Kidney (tissue), 14 donors: ENCODE measurements around the gene MOGAT3. TPM values are rescaled to one million over a fixed set of nuclear protein-coding genes. Genes with fewer than 3 reads are reported as not detected.

Source experiments
- DNase-seq, 5 donors: peaks; one replicate each; pipeline ENCODE4 v3.0.0-alpha.2; 2013 to 2020
- FAIRE-seq: peaks from 2 replicates; lab custom pipeline; 2012; peaks lifted over from hg19 to GRCh38; lab: Jason Lieb, UNC
- H3K27ac ChIP-seq, 2 donors: one replicate each; pipeline ENCODE4 v1.7.0; 2013; ENCODE audit warnings: low read depth in 2 of 2, low read length in 2 of 2, inconsistent platforms in 1 of 2
- H3K27me3 ChIP-seq: one replicate; pipeline ENCODE4 v1.7.1; 2013; ENCODE audit warnings: low read length, inconsistent platforms; ENCODE audit not compliant: control insufficient read depth, insufficient read depth
- H3K36me3 ChIP-seq, 3 donors: one replicate each; pipeline versions ENCODE4 v1.7.0 to v1.7.1; 2013; ENCODE audit warnings: low read length in 3 of 3, control low read depth in 1 of 3, inconsistent platforms in 1 of 3; ENCODE audit not compliant: insufficient read depth in 3 of 3, control insufficient read depth in 2 of 3
- H3K4me1 ChIP-seq, 3 donors: one replicate each; pipeline versions ENCODE4 v1.7.0 to v1.7.1; 2013; ENCODE audit warnings: low read length in 3 of 3, inconsistent platforms in 1 of 3, low read depth in 1 of 3; ENCODE audit not compliant: control insufficient read depth in 2 of 3, insufficient read depth in 2 of 3
- H3K4me3 ChIP-seq, 3 donors: one replicate each; pipeline versions ENCODE4 v1.7.0 to v1.8.1; 2013; ENCODE audit warnings: low read length in 3 of 3, control low read depth in 1 of 3, inconsistent platforms in 1 of 3
- H3K9ac ChIP-seq, 3 donors: one replicate each; pipeline versions ENCODE4 v1.7.0 to v1.7.1; 2013; ENCODE audit warnings: low read length in 3 of 3, control low read depth in 1 of 3, inconsistent platforms in 1 of 3
- H3K9me3 ChIP-seq, 3 donors: one replicate each; pipeline versions ENCODE4 v1.7.0 to v1.7.1; 2013; ENCODE audit warnings: low read length in 3 of 3, control low read depth in 1 of 3, inconsistent platforms in 1 of 3; ENCODE audit not compliant: control insufficient read depth in 2 of 3, insufficient read depth in 1 of 3
- CTCF ChIP-seq: IDR thresholded peaks from 3 replicates; pipeline ENCODE4 v1.5.1; 2012; ENCODE audit warnings: mild to moderate bottlenecking, moderate library complexity, borderline replicate concordance; ENCODE audit not compliant: insufficient read depth; ENCODE audit errors: extremely low read depth
- intact Hi-C: fragments of 100-400 bp; cut with DNase I; formaldehyde crosslinking; loops from one replicate; pipeline ENCODE4 v1.11.1; 2022
- polyA plus RNA-seq: library from polyadenylated mRNA; stranded (reverse); fragments of 350-450 nt; fragmentation: Illumina TruSeq; extraction: RNeasy Lipid Tissue Mini Kit (QIAGEN cat#74804); gene quantifications from one replicate; pipeline ENCODE4 v1.2.3, GENCODE V29; 2014; ENCODE audit warnings: low read depth, low replicate concordance; ENCODE audit not compliant: insufficient read depth
- total RNA-seq: library from RNA; stranded (reverse); fragmentation: NEBNext Ultra II Directional; extraction: Animal tissue kit (Norgen Biotek cat#: 25700); gene quantifications from one replicate; pipeline ENCODE4 v1.2.1, GENCODE V29; 2021
- donor health status: control.
- donor health status: control.
- donor health status: control.
- donor health status: control.
- donor health status: control.
- donor health status: DM: yes; HTN: yes; CAD: no.
- donor health status: Normal renal cell carcinoma (clear cell type).

The MOGAT3 gene
- total and polyA plus RNA-seq, 2 donors from 2014 or later = 0.25 to 0.37 TPM

- H3K27me3 ChIP-seq = no peaks in the 10 kb centered on the region
- H3K4me1 ChIP-seq = peaks cover 0 to 23% (median 6%) of the 10 kb centered on the region in 3 donors
- intact Hi-C loops = no loop called here
- no peak overlapping the region for H3K27ac ChIP-seq
- FAIRE-seq (no peak), DNase-seq (peak in 1 of 5 donors; percentile 50)
- peaks cover 0 to 3% (median 0%) of the 10 kb centered on the region in 3 donors for H3K36me3 ChIP-seq
- no peak for TF ChIP-seq CTCF
- peak overlapping the region; percentile 13 to 80 (median 58) for H3K9ac ChIP-seq
- peak overlapping the region; percentile 34 to 98 (median 98) for H3K4me3 ChIP-seq
- H3K9me3 ChIP-seq = no peaks in the 10 kb centered on the region
These were observed 15.4 kb upstream of the MOGAT3 start for GRCh38 chr7:101216001-101216859.

- intact Hi-C loops = no loop called here
These were observed 11.2 kb upstream of the MOGAT3 start for GRCh38 chr7:101212014-101212413.

GRCh38 chr7:101211501-101211900 lies 10.7 kb upstream of the MOGAT3 start:
- no peaks in the 10 kb centered on the region for H3K9me3 ChIP-seq
- no peak for DNase-seq
- peaks cover 0 to 9% (median 0%) of the 10 kb centered on the region in 3 donors for H3K36me3 ChIP-seq
- no peak overlapping the region for H3K9ac ChIP-seq
- TF ChIP-seq CTCF = no peak
- intact Hi-C loops = no loop called here
- no peak overlapping the region for H3K4me3 ChIP-seq
- no peak for FAIRE-seq
- no peak overlapping the region for H3K27ac ChIP-seq
- no peaks in the 10 kb centered on the region for H3K27me3 ChIP-seq
- peaks cover 0 to 5% (median 0%) of the 10 kb centered on the region in 3 donors for H3K4me1 ChIP-seq

More at GRCh38 chr7:101212014-101212413, 11.2 kb upstream of the MOGAT3 start:
- H3K27me3 ChIP-seq = no peaks in the 10 kb centered on the region
- no peak for FAIRE-seq
- H3K4me3 ChIP-seq = no peak overlapping the region
- DNase-seq = no peak
- peaks cover 0 to 9% (median 0%) of the 10 kb centered on the region in 3 donors for H3K36me3 ChIP-seq
- no peak overlapping the region for H3K9ac ChIP-seq
- H3K4me1 ChIP-seq = peaks cover 0 to 9% (median 0%) of the 10 kb centered on the region in 3 donors
- H3K27ac ChIP-seq = no peak overlapping the region
- no peak for TF ChIP-seq CTCF
- no peaks in the 10 kb centered on the region for H3K9me3 ChIP-seq
